PC-3 (cell line): ENCODE measurements around the gene BCL11A. TPM values are rescaled to one million over a fixed set of nuclear protein-coding genes. Genes with fewer than 3 reads are reported as not detected.

Source experiments
- ATAC-seq: fragments of 200-7000 bp; cut with Tn5 transposase; 2 replicates; pipeline ENCODE4 v1.9.1; 2020; ENCODE audit warnings: mild to moderate bottlenecking, moderate library complexity
- BruUV-seq: library from RNA; stranded (reverse); fragments of 400-500 nt; replicated peaks from 2 replicates; lab custom pipeline; 2021; lab: Mats Ljungman, UMichigan
- CTCF ChIA-PET: fragments of 300-600 bp; sonication (Branson Sonifier 250); formaldehyde crosslinking; loops from one replicate; lab custom pipeline; 2022; ENCODE audit warnings: antibody characterized with exemption; lab: Charles Lee
- POLR2A ChIA-PET: fragments of 300-600 bp; sonication (Branson Sonifier 250); formaldehyde crosslinking; loops from one replicate; lab custom pipeline; 2022; ENCODE audit warnings: antibody characterized with exemption; ENCODE audit not compliant: unreplicated experiment; lab: Charles Lee
- DNase-seq: peaks from one replicate; pipeline ENCODE4 v3.0.0-alpha.2; 2015
- H2AFZ ChIP-seq: fragments of 300-600 bp; sonication (generic); 2 replicates; pipeline ENCODE4 v1.6.0; 2016; ENCODE audit warnings: antibody characterized with exemption, low read length
- H3F3A ChIP-seq: fragments of 300-600 bp; sonication (generic); one replicate; pipeline ENCODE4 v1.6.0; 2017; ENCODE audit warnings: antibody characterized with exemption, low read length, control low read depth, mild to moderate bottlenecking; ENCODE audit not compliant: unreplicated experiment
- H3K27ac ChIP-seq: fragments of 300-600 bp; sonication (generic); 2 replicates; pipeline ENCODE4 v1.5.1; 2016; ENCODE audit warnings: mild to moderate bottlenecking, low read length
- H3K27me3 ChIP-seq: fragments of 300-600 bp; sonication (generic); 2 replicates; pipeline ENCODE4 v1.6.1; 2016; ENCODE audit warnings: low read length, mixed read lengths
- H3K36me3 ChIP-seq: fragments of 300-600 bp; sonication (generic); 2 replicates; pipeline ENCODE4 v1.6.1; 2016; ENCODE audit warnings: low read depth, mixed run types, low read length, mixed read lengths
- H3K4me1 ChIP-seq: fragments of 300-600 bp; sonication (generic); 2 replicates; pipeline ENCODE4 v1.5.1; 2016; ENCODE audit warnings: low read length; ENCODE audit not compliant: insufficient read depth
- H3K4me2 ChIP-seq: fragments of 300-600 bp; sonication (generic); 2 replicates; pipeline ENCODE4 v1.6.0; 2016; ENCODE audit warnings: low read length
- H3K4me3 ChIP-seq: fragments of 300-600 bp; sonication (generic); 2 replicates; pipeline ENCODE4 v1.5.1; 2016; ENCODE audit warnings: mild to moderate bottlenecking, low read length, mixed read lengths
- H3K79me2 ChIP-seq: fragments of 300-600 bp; sonication (generic); 2 replicates; pipeline ENCODE4 v1.6.1; 2017; ENCODE audit warnings: low read length, mixed read lengths
- H3K9ac ChIP-seq: fragments of 300-600 bp; sonication (generic); 2 replicates; pipeline ENCODE4 v1.6.0; 2016; ENCODE audit warnings: mild to moderate bottlenecking, low read length
- H3K9me2 ChIP-seq: fragments of 300-600 bp; sonication (generic); replicated peaks from 2 replicates; pipeline ENCODE4 v1.6.1; 2016; ENCODE audit warnings: mixed run types, low read length, mixed read lengths
- H3K9me3 ChIP-seq: fragments of 300-600 bp; sonication (generic); 2 replicates; pipeline ENCODE4 v1.6.1; 2016; ENCODE audit warnings: low read length, mixed read lengths
- H4K20me1 ChIP-seq: fragments of 300-600 bp; sonication (generic); 2 replicates; pipeline ENCODE4 v1.6.1; 2016; ENCODE audit warnings: low read length, mixed read lengths
- CTCF ChIP-seq: fragments of 300-600 bp; sonication (generic); conservative IDR thresholded peaks from 2 replicates; pipeline ENCODE4 v1.5.1; 2017; ENCODE audit warnings: antibody characterized with exemption, low read depth, mild to moderate bottlenecking, low read length
- EZH2 ChIP-seq: fragments of 300-600 bp; sonication (generic); IDR thresholded peaks from one replicate; pipeline ENCODE4 v1.6.1; 2017; ENCODE audit warnings: antibody characterized with exemption, mild to moderate bottlenecking, low read length; ENCODE audit not compliant: unreplicated experiment
- EZH2phosphoT487 ChIP-seq: fragments of 300-600 bp; sonication (generic); IDR thresholded peaks from 2 replicates; pipeline ENCODE4 v1.6.1; 2018; ENCODE audit warnings: mild to moderate bottlenecking, antibody characterized with exemption, low read length, borderline replicate concordance
- intact Hi-C: fragments of 100-400 bp; cut with micrococcal nuclease; formaldehyde crosslinking; loops from 2 replicates; pipeline ENCODE4 v1.9.0; 2023
- total RNA-seq: library from RNA; depleted of rRNA; stranded (reverse); fragments of >200 nt; gene quantifications from 2 replicates; pipeline ENCODE4 v1.2.3, GENCODE V29; 2014

BCL11A gene
- total RNA-seq, 1 experiment from 2014 or later: 4.6 TPM

- ChIA-PET CTCF (no interaction called here), POLR2A (no interaction called here)
- no peaks in the 10 kb centered on the region for H4K20me1 ChIP-seq
- intact Hi-C loops: loop anchor here (1.0 kb wide), 1 partner anchor 41 kb away; no protein-coding TSS in a partner anchor
- H3K27me3 ChIP-seq: no peaks in the 10 kb centered on the region
- H3K9me3 ChIP-seq: no peaks in the 10 kb centered on the region
- no peaks in the 10 kb centered on the region for H3K79me2 ChIP-seq
- TF ChIP-seq EZH2 (no peak), CTCF (peak; percentile 20; the same call in 1 of the 2 replicates)
- no peak overlapping the region for H3K27ac ChIP-seq
- H2AFZ ChIP-seq: no peak overlapping the region
- no TSS peak for BruUV-seq
- H3K9ac ChIP-seq: no peak overlapping the region
- no peaks in the 10 kb centered on the region for H3K9me2 ChIP-seq
- H3K4me1 ChIP-seq: peaks cover 21% of the 10 kb centered on the region
- no peak for DNase-seq
- no peak overlapping the region for H3K4me3 ChIP-seq
- no peak for ATAC-seq
- H3K4me2 ChIP-seq: no peak overlapping the region
- H3K36me3 ChIP-seq: no peaks in the 10 kb centered on the region
- no peaks in the 10 kb centered on the region for H3F3A ChIP-seq
Observed at GRCh38 chr2:60509066-60509465, 44.4 kb downstream of the BCL11A start.

- peaks cover 19% of the 10 kb centered on the region for H3K4me1 ChIP-seq
Observed at GRCh38 chr2:60508339-60508917, 45.0 kb downstream of the BCL11A start.

More at GRCh38 chr2:60508339-60508917, 45.0 kb downstream of the BCL11A start:
- BruUV-seq: no TSS peak
- TF ChIP-seq CTCF (no peak), EZH2phosphoT487 (no peak), EZH2 (no peak)
- Histone ChIP-seq H4K20me1 (no peaks in the 10 kb centered on the region), H3F3A (no peaks in the 10 kb centered on the region), H3K27me3 (no peaks in the 10 kb centered on the region), H3K9me3 (no peaks in the 10 kb centered on the region), H2AFZ (no peak overlapping the region), H3K9me2 (no peaks in the 10 kb centered on the region), H3K9ac (no peak overlapping the region), H3K4me3 (no peak overlapping the region), H3K4me2 (no peak overlapping the region), H3K79me2 (no peaks in the 10 kb centered on the region), H3K36me3 (no peaks in the 10 kb centered on the region), H3K27ac (no peak overlapping the region)
- intact Hi-C loops: no loop called here
- ATAC-seq (no peak), DNase-seq (no peak)
- POLR2A ChIA-PET: no interaction called here
- CTCF ChIA-PET: no interaction called here
